ENCODE measurements around the gene RNF20. TPM values are rescaled to one million over a fixed set of nuclear protein-coding genes. Genes with fewer than 3 reads are reported as not detected.
A peak's percentile ranks its signal among the peaks of the same experiment; 100 is the strongest.

Gene RNF20, protein sequence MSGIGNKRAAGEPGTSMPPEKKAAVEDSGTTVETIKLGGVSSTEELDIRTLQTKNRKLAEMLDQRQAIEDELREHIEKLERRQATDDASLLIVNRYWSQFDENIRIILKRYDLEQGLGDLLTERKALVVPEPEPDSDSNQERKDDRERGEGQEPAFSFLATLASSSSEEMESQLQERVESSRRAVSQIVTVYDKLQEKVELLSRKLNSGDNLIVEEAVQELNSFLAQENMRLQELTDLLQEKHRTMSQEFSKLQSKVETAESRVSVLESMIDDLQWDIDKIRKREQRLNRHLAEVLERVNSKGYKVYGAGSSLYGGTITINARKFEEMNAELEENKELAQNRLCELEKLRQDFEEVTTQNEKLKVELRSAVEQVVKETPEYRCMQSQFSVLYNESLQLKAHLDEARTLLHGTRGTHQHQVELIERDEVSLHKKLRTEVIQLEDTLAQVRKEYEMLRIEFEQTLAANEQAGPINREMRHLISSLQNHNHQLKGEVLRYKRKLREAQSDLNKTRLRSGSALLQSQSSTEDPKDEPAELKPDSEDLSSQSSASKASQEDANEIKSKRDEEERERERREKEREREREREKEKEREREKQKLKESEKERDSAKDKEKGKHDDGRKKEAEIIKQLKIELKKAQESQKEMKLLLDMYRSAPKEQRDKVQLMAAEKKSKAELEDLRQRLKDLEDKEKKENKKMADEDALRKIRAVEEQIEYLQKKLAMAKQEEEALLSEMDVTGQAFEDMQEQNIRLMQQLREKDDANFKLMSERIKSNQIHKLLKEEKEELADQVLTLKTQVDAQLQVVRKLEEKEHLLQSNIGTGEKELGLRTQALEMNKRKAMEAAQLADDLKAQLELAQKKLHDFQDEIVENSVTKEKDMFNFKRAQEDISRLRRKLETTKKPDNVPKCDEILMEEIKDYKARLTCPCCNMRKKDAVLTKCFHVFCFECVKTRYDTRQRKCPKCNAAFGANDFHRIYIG
- 10 to 100 TPM; 38.3 to 43.9 (median 41.5) TPM for total RNA-seq (2021; fragmentation: NEBNext Ultra II Directional; extraction: Animal tissue kit (Norgen Biotek cat#: 25700))
- long read RNA-seq, transcript RNF20-202 (20 exons, 3,940 nt), result major isoform, 6 of 59 reads
- long read RNA-seq, partial matches to known transcripts, result 46 of 59 reads
- long read RNA-seq, other reads (novel, unspliced or antisense), result 7 of 59 reads

DNA sequence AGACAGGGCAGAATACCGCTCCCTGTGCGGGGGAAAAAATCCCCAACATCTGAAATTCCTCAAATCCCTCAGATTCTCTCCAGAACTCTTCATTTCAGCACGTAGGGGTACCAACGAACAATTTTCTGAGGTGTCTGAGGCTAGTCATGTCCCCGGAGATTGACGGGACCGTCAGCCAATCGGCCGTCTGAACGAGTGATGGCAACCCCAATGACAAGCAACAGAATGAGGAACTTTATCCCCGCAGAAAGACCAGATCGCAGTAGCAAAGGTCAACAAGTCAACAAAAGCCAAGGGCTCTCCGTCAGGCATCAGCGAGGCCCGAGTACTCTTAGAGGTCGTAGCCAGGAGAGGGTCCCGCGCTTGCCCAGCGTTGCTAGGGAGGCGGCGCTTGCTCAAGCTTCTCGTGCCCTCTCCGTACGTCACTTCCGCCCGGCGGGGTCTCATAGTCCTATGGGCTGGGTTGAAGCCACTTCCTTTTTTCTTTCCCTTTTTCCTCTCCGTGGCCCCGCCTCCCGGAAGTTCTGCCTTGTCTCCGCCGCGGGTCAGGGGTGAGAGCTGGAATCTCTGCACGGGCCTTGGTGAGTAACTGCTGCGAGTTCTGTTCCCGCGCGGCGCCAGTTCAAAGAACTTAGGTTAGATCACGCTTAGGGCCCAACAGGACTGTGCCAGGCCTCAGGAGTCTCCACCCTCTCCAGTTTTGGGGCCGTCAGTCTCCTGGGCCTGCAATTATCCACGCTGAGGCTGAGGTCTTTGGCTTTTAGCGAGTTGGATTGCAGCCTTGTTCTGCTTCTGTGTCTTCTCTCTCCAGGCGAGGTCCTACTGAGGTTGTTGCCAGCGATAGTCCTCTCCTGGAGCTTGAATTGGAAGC lies at the start of gene RNF20:
Gene RNF20 (plus strand): TSS at position 520 of the 871 bp plus-strand sequence. CDS start 1,571 bp downstream, outside the sequence.
- no peak for TF ChIP-seq CTCF (IDR thresholded peaks at IDR 0.05)
- H3K4me3 Mint-ChIP-seq, result peak within 1 kb of the TSS; percentile 95
- 0 out of 2 replicates have a peak, but pooled peaks cover 5% of the 10 kb centered on the region for H3K36me3 Mint-ChIP-seq (ENCODE audit: low read depth)
- H3K27ac Mint-ChIP-seq, result peak within 1 kb of the TSS; percentile 100
- no peaks in the 10 kb centered on the region; the same call in 1 of the 2 replicates for H3K27me3 Mint-ChIP-seq (ENCODE audit: insufficient read depth)
- DNase-seq, result peak; percentile 99
- no peaks in the 10 kb centered on the region for H3K9me3 Mint-ChIP-seq
- peaks cover 26% of the 10 kb centered on the region for H3K4me1 Mint-ChIP-seq (ENCODE audit: low read depth)

DNA sequence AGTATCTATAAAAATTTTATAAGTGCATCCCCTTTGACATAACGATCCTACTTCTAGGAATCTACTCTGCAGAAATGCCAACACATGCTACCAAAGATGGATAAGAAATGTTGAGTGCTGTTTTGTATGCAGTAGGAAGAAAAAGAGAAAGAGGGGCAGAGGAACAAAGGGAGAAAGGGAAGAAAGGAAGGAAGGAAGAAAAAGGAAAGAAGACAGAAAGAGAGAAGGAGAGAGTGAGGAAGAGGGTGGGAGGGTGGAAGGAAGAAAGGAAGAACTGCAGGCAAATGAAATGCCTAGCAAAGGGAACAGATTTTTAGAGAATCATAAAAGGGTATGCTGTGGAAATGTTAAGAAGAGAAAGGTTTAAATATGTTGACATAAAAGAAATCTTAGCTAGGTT lies 49.6 kb upstream of the RNF20 start:
- no peaks in the 10 kb centered on the region for H3K36me3 Mint-ChIP-seq (ENCODE audit: low read depth)
- peaks cover 1% of the 10 kb centered on the region for H3K27me3 Mint-ChIP-seq (ENCODE audit: insufficient read depth)
- DNase-seq, result no peak
- TF ChIP-seq CTCF (IDR thresholded peaks at IDR 0.05), result no peak
- H3K4me3 Mint-ChIP-seq, result no peak overlapping the region
- H3K9me3 Mint-ChIP-seq, result no peaks in the 10 kb centered on the region
- H3K27ac Mint-ChIP-seq, result no peak overlapping the region
- H3K4me1 Mint-ChIP-seq (ENCODE audit: low read depth), result peaks cover 74% of the 10 kb centered on the region

- Mint-ChIP-seq H3K36me3 (ENCODE audit: low read depth) (no peaks in the 10 kb centered on the region), H3K4me1 (ENCODE audit: low read depth) (peaks cover 57% of the 10 kb centered on the region), H3K27ac (peak overlapping the region; percentile 85), H3K9me3 (no peaks in the 10 kb centered on the region; the same call in 1 of the 2 replicates), H3K27me3 (ENCODE audit: insufficient read depth) (peaks cover 1% of the 10 kb centered on the region; the same call in 1 of the 2 replicates), H3K4me3 (peak overlapping the region; percentile 97)
- TF ChIP-seq CTCF (IDR thresholded peaks at IDR 0.05), result no peak
- no peak for DNase-seq
These were observed 47.5 kb upstream of the RNF20 start for GRCh38 chr9:101485924-101486692.

DNA sequence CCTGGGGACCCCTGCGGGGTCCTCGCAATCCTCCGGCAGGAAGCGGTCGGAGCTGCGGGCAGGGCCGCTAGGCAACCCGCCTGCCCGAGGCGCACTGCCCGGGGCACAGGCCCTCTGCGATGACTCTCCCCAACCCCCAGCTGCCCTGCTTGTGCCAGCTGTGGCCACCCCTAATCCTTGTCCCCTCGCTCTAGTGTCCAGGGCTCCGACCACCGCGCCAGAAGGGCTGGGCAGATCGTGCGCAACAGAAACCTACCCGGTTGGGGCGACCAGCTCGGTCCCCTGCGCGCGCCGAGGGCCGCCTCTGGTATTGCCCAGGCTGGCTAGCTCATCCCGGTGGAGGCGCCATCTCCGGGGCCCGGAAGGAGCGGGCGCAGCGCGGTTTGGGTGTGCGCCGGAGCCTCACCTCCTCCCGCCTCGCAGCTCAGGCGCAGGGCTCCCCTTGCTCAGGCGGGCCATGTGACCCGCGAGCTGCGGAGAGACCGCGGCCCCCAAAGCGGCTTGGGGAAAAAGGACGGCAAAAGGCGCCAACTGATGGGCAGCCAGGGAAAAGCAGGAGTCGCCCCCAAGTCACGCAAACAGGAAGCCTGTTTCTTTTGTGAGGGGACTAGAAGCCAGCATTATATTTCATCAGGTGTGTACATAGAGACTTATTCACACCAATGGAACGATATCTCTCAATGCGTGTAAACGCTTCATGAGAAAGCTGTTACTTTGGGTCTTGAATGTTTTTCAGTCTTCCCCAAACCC lies 46.8 kb upstream of the RNF20 start:
- Mint-ChIP-seq H3K27me3 (ENCODE audit: insufficient read depth) (peaks cover 1% of the 10 kb centered on the region; the same call in 1 of the 2 replicates), H3K4me3 (peak overlapping the region; percentile 97), H3K4me1 (ENCODE audit: low read depth) (peaks cover 49% of the 10 kb centered on the region), H3K27ac (peak overlapping the region; percentile 85), H3K9me3 (peaks cover 4% of the 10 kb centered on the region), H3K36me3 (ENCODE audit: low read depth) (no peaks in the 10 kb centered on the region; the same call in 1 of the 2 replicates)
- peak; percentile 49 for DNase-seq
- peak; percentile 60 for TF ChIP-seq CTCF (IDR thresholded peaks at IDR 0.05)
